T-helper 2 cell (primary cell): ENCODE data around the gene TMEM139.

Experiments
- DNase-seq, 5 experiments: peaks; one replicate each; pipeline versions ENCODE4 v3.0.0 to v3.0.0-alpha.2; 2012 to 2022

The TMEM139 gene

GRCh38 chr7:143259765-143260164 lies 25.0 kb upstream of the TMEM139 start:
- no peak for DNase-seq

DNA sequence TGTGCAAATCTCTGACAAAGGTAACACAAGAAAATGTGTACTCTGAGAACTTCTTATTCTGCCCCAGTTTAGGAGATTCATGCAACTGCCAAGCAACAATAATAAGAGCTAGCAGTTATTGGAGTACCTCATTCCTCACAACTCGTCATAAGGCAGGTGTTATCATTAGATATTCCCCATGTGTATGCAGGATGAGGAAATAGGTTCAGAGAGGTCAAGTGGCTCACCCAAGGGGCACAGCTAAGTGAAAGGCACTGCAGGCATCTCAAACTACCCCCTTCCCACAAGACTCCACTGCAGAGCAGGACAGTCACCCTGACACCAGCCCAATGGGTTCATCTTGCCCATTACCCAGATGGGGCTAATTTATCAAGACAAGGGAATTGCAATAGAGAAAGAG lies 22.9 kb upstream of the TMEM139 start:
- DNase-seq = no peak

DNA sequence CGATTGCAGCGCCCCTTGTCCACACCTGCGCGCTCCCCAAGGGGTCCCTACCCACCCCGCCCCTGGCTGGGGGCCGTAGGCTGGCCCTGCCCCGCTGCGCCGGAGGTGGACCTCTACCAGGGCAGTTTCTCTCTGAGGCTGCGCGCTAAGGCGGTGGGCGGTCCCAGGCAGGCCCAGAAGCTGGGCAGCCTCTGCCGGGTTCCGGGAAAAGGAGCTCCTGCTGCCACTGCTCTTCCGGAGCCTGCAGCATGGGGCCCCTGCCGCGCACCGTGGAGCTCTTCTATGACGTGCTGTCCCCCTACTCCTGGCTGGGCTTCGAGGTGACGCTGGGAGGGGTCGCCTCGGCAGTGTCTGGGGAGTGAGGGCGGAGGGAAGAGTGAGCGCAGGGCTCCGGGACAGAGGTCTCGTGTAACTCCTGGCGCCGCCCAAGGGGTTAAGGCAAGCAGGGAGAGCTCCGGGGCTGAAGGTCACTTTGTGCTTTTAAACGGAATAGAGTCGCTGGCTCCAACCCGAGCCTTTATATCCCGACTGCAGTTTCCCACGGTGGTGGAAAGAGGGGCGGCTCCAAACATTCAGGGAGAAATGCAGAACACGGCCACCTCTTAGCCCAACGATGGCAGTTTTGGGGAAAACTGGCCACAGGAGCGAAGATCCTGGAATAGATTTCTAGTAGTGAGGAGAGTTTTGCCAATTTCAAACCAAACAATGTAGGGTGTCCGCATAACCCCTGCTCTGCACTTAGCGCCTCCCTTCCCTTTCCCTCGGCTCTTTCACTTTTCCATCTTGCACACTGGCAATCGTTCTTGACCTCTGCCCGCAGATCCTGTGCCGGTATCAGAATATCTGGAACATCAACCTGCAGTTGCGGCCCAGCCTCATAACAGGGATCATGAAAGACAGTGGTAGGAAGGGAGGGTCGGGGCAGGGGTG lies 21.2 kb upstream of the TMEM139 start, which contains the start of gene GSTK1:
Gene GSTK1, plus strand, starts transcription at position 176 of the 930 bp plus-strand sequence. Its CDS starts 73 bp downstream, at position 249.
- peak; percentile 57 to 85 (median 72) for DNase-seq

- DNase-seq = peak in 1 of 5 experiments; percentile 20
These were observed 20.6 kb upstream of the TMEM139 start for GRCh38 chr7:143264196-143264568.

DNA sequence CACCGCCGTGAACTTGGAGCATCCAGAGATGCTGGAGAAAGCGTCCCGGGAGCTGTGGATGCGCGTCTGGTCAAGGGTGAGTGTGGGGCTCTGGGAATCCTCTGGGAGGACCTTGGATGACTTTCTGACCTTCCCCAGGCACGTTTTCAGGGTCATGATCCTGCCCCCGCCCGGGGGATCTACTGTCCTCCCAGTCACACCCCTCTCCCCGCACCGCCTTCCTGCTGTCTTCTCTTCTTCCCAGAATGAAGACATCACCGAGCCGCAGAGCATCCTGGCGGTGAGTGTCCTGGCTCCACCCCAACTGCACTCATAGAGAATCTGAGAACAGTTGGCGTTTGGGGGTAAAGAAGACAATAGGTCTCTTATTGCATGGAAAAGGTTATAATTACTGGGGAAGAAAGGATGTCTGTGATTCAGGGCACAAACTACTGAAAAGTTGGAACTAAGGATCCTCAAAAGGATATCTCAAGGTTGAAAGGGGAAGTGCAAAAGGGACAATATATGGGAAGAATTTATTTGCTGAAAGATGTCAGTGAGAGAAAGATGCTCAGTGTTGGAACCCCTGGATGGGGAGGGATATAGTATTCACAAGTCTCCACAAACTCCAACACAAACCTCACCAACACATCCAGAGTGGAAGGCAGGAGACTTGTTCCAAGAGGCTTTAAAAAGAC lies 19.6 kb upstream of the TMEM139 start:
- DNase-seq = no peak

GRCh38 chr7:143269251-143269650 lies 15.5 kb upstream of the TMEM139 start:
- DNase-seq = no peak

DNA sequence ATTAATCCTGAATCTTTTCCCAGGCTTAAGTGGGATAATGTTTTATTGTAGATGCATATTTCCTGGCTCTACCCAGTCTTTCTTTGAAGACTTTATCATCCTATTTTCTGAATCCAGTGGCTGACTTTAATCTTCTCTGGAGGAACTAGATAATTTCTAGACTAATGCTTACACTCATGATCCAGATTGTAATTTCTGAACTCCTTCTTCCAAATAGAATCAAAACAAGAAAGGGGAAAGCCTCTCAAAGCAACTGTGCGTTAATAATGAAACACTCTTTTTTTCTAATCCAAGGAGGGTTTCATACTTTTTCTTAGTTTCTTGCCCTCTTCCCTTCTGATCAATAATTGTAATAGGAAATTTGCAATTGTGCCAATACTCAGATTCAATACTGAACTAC lies 13.5 kb upstream of the TMEM139 start:
- no peak for DNase-seq

- DNase-seq = no peak
These were observed 11.9 kb upstream of the TMEM139 start for GRCh38 chr7:143272871-143273270.

DNA sequence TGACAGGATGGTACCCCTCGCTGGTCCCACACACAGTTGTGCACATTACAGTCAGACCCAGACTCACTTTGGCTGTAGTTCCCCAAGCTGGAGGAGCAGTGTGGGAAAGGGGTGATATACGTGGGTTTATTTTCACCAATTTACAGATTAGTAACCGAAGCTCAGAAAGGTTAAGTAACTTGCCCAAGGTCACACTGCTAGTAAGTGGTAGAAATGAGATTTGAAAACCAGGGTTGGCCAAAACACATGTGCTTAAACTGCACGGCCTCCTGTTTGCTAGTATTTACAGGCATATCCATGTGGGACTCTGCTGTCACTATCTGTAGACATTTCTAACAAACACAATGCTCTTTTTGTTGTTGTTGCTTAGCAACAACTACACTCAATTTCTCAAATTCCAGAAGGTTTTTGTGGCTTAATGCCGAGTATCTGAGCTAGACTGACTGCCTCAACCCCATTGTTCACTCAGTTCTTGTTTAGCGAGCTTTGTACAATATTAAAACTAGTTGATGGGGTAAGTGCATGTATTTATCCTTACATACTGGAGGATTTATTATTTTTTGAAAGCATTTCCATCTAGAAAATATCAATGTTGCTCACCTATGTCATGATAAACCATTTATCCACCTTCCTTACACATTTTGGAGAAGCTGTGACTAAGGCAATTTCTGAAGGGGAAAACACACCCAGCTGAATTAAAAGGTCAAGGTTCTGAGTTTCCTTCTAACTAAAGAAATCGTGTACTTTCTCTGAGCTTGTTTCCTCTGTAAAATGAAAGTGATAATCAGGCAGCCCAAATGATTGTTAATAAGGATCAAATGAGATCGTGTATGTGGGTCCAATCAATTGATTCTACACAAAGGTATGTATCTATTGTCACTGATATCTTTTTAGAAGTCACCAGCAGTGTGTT lies 5.3 kb upstream of the TMEM139 start:
- peak in 2 of 5 experiments; percentile 24 to 57 for DNase-seq

- peak in 1 of 5 experiments; percentile 24 for DNase-seq
These were observed 4.6 kb upstream of the TMEM139 start for GRCh38 chr7:143280160-143280559.

GRCh38 chr7:143280566-143280965 lies 4.2 kb upstream of the TMEM139 start:
- DNase-seq = no peak

- no peak for DNase-seq
These were observed 3.2 kb upstream of the TMEM139 start for GRCh38 chr7:143281529-143281928.

GRCh38 chr7:143282124-143282523 lies 2.6 kb upstream of the TMEM139 start:
- DNase-seq = no peak

- DNase-seq = no peak
These were observed 1.4 kb upstream of the TMEM139 start for GRCh38 chr7:143283381-143283780.

- DNase-seq = no peak
These were observed 666 bp downstream of the TMEM139 start for GRCh38 chr7:143285470-143285778.

- DNase-seq = no peak
These were observed 1.2 kb downstream of the TMEM139 start for GRCh38 chr7:143285806-143286521.

DNA sequence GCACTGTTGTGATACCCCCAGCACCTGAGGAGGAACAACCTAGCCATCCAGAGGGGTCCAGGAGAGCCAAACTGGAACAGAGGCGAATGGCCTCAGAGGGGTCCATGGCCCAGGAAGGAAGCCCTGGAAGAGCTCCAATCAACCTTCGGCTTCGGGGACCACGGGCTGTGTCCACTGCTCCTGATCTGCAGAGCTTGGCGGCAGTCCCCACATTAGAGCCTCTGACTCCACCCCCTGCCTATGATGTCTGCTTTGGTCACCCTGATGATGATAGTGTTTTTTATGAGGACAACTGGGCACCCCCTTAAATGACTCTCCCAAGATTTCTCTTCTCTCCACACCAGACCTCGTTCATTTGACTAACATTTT lies 1.7 kb downstream of the TMEM139 start:
- no peak for DNase-seq

- no peak for DNase-seq
These were observed 2.7 kb downstream of the TMEM139 start for GRCh38 chr7:143287339-143287934.

- peak; percentile 97 to 99 (median 99) for DNase-seq
These were observed 3.4 kb downstream of the TMEM139 start, which contains the start of gene CASP2 for GRCh38 chr7:143287935-143288826. TSS of gene CASP2 (plus strand) at chr7:143288351. CDS start at chr7:143288456, 105 bp downstream.

- DNase-seq = no peak
These were observed 4.1 kb downstream of the TMEM139 start for GRCh38 chr7:143288836-143289235.

DNA sequence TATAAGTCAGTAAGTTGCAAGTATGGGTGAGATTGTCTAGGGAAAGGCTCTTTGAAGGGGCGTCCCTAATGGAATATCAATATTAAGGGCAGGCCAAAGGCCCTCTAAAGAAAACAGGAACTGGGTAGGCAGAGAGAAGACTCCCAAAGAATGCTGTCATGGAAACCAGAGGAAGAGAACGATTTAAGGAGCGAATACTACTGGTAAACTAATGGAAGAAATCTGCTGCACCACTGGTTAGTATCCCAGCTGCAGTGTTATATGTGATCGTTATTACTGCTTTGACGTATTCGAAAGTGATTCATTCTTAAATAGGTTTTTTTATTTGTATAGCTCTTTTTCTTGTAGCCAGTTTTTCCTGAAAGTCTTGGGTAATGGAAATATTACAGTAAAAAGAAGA lies 4.7 kb downstream of the TMEM139 start:
- DNase-seq = no peak
